Psoas muscle (tissue), 8 donors: ENCODE data around the gene SYTL2. TPM values are rescaled to one million over a fixed set of nuclear protein-coding genes. Genes with fewer than 3 reads are reported as not detected.

Experiments
- ATAC-seq, 4 donors: fragments of 200-7000 bp; cut with Tn5 transposase; one replicate each; pipeline ENCODE4 v1.9.1; 2020; ENCODE audit warnings: moderate library complexity in 3 of 4, mild to moderate bottlenecking in 2 of 4
- DNase-seq, 2 donors: peaks; one replicate each; pipeline ENCODE4 v3.0.0-alpha.2; 2020
- H3K27ac ChIP-seq: fragments of 200-600 bp; one replicate; pipeline ENCODE4 v1.8.0; 2022
- H3K27me3 ChIP-seq, 3 donors: fragments of 200-600 bp in 1 of 3; one replicate each; pipeline versions ENCODE4 v1.6.1 to v1.8.0; 2013 to 2022; ENCODE audit warnings: low read length in 2 of 3, mild to moderate bottlenecking in 2 of 3, moderate library complexity in 1 of 3; ENCODE audit not compliant: insufficient read depth in 3 of 3
- H3K36me3 ChIP-seq, 2 donors: fragments of 200-600 bp in 1 of 2; one replicate each; pipeline versions ENCODE4 v1.6.1 to v1.8.0; 2013 to 2022; ENCODE audit warnings: low read depth in 1 of 2, mild to moderate bottlenecking in 1 of 2, moderate library complexity in 1 of 2; ENCODE audit not compliant: insufficient read depth in 1 of 2
- H3K4me1 ChIP-seq: fragments of 200-600 bp; one replicate; pipeline ENCODE4 v1.8.0; 2022
- H3K4me3 ChIP-seq: fragments of 200-600 bp; one replicate; pipeline ENCODE4 v1.8.0; 2022; ENCODE audit warnings: mild to moderate bottlenecking
- H3K9me3 ChIP-seq: fragments of 200-600 bp; one replicate; pipeline ENCODE4 v1.8.0; 2022
- WGBS, 3 donors: extraction: QIAGEN DNeasy Blood & Tissue Kit; methylation state at CpG; one replicate each; pipeline versions ENCODE4 v1.1.6 to v1.1.7; 2013; 5-methylcytosine and 5-hydroxymethylcytosine counted together
- intact Hi-C, 2 donors: fragments of 100-400 bp; cut with DNase I; formaldehyde crosslinking; loops; one replicate each; pipeline versions ENCODE4 v1.11.0 to v1.14.2; 2022
- polyA plus RNA-seq, 3 donors: library from polyadenylated mRNA; stranded (reverse); fragments of 200-250 nt; gene quantifications; one replicate each; pipeline ENCODE4 v1.2.3, GENCODE V29; 2013
- total RNA-seq, 4 donors: library from RNA; stranded (reverse); fragmentation: NEBNext Ultra II Directional in 2 of 4; extraction: Animal tissue kit (Norgen Biotek cat#: 25700) in 2 of 4; gene quantifications; one replicate each; pipeline versions ENCODE4 v1.2.1 to v1.2.4, GENCODE V29; 2021 to 2023
- TF ChIP-seq, protein P1 (sequence below): fragments of 200-600 bp; IDR thresholded peaks from one replicate; pipeline ENCODE4 v1.8.0; 2022; ENCODE audit warnings: antibody characterized with exemption
- donor health status: healthy with polysubstance abuse.
- donor health status: DM: no; HTN: no; CAD: no; lungs with moderate emphysema.
- donor health status: Bipolar disorder and iron deficiency.
- donor health status: healthy.
- donor health status: DM: yes; HTN: yes; CAD: no.
- donor health status: DM: no; HTN: no; CAD: no.
- donor health status: DM: no; HTN: no; CAD: no.
- donor health status: DM: yes; HTN: yes; CAD: no.

Gene SYTL2
- total and polyA plus RNA-seq, 7 donors = 1.7 to 5.6 (median 4.7) TPM

DNA sequence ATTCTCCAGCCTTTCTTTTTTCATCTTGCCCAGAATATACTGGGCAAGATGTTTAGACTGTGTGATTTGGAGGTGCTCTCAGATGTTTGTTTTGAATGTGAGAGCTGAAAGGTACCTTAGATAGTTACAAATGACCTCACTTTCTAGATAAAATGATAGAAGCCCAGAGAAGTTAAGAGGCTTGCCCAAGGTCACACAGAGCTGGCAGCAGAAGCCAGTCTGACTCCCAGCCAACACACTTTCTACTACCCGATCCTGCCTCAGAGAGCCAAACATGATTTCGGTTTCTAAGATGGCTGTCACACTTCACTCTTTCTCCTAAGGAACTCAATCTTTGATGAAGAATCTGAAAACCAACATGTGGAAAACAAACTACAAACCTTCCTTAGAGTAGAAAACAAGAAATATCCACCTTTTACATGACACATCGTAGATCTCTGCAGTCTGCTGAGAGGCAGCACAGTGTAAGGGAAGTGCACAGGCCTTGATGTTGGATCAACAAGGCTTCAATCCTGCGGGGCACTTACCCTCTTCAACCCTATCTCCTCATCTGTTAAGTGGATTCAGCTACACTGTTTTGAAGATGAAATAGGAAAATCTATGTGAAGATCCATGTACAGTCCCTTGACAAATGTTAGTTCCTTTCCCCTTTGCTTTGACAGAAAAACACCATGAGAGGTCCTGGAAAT is 58.6 kb downstream of the SYTL2 start:
- Histone ChIP-seq H3K9me3 (no peaks in the 10 kb centered on the region), H3K27me3 (no peaks in the 10 kb centered on the region), H3K36me3 (no peaks in the 10 kb centered on the region), H3K4me1 (no peaks in the 10 kb centered on the region), H3K4me3 (no peak overlapping the region), H3K27ac (no peak overlapping the region)
- ATAC-seq (no peak), DNase-seq (no peak)
- TF ChIP-seq, protein P1, sequence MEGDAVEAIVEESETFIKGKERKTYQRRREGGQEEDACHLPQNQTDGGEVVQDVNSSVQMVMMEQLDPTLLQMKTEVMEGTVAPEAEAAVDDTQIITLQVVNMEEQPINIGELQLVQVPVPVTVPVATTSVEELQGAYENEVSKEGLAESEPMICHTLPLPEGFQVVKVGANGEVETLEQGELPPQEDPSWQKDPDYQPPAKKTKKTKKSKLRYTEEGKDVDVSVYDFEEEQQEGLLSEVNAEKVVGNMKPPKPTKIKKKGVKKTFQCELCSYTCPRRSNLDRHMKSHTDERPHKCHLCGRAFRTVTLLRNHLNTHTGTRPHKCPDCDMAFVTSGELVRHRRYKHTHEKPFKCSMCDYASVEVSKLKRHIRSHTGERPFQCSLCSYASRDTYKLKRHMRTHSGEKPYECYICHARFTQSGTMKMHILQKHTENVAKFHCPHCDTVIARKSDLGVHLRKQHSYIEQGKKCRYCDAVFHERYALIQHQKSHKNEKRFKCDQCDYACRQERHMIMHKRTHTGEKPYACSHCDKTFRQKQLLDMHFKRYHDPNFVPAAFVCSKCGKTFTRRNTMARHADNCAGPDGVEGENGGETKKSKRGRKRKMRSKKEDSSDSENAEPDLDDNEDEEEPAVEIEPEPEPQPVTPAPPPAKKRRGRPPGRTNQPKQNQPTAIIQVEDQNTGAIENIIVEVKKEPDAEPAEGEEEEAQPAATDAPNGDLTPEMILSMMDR = no peak
- 77 to 81% (median 78%) methylated on average over 4 of the region's 4 CpGs for WGBS, 3 donors
- intact Hi-C loops = no loop called here

DNA sequence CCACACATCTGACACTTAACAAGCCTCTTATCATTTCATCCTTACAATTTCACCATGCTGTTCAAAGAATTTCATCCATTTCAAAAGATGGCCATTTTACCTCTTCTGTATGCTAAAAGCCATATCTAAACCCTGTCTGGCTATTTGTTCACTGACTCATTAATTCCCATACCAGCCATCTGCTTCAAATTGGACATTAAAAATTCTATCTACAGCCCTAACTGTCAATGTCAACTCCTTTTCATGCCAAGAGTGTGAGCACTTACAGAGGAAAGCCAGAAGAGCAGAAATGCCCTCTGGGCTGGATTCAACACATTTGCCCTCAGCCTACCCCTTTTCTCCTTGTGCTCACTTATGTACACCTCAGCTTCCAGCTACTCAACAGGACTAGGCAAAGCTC is 59.2 kb downstream of the SYTL2 start:
- no peak overlapping the region for H3K4me3 ChIP-seq
- intact Hi-C loops = no loop called here
- no peaks in the 10 kb centered on the region for H3K36me3 ChIP-seq
- no peak overlapping the region for H3K27ac ChIP-seq
- no peaks in the 10 kb centered on the region for H3K9me3 ChIP-seq
- H3K27me3 ChIP-seq = no peaks in the 10 kb centered on the region
- TF ChIP-seq, protein P1 = no peak
- ATAC-seq (no peak), DNase-seq (no peak)
- H3K4me1 ChIP-seq = no peaks in the 10 kb centered on the region

DNA sequence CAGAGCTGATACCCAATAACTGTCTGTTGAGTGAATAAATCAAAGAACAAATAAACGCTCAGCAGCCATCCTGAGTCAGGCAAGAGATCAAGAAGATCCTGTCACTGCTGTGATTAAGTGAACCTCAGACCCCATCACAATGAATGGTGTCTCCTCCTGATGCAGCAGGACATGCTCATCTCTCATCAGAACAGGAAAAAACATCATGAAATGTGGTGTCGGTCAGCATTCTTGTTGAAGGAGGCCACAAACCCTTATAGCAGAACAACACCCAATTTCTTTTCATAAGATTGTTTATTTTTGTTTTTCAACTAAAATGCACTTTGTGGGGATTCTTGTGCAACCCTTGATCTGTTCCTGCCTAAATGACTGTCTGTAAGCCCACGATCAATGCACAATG is 60.3 kb downstream of the SYTL2 start:
- 79 to 82% (median 82%) methylated on average over 3 of the region's 3 CpGs for WGBS, 3 donors
- Histone ChIP-seq H3K9me3 (no peaks in the 10 kb centered on the region), H3K36me3 (no peaks in the 10 kb centered on the region), H3K4me1 (no peaks in the 10 kb centered on the region), H3K4me3 (no peak overlapping the region), H3K27ac (no peak overlapping the region), H3K27me3 (no peaks in the 10 kb centered on the region)
- ATAC-seq = no peak
- intact Hi-C loops = no loop called here
- TF ChIP-seq, protein P1 = no peak
- DNase-seq = no peak

DNA sequence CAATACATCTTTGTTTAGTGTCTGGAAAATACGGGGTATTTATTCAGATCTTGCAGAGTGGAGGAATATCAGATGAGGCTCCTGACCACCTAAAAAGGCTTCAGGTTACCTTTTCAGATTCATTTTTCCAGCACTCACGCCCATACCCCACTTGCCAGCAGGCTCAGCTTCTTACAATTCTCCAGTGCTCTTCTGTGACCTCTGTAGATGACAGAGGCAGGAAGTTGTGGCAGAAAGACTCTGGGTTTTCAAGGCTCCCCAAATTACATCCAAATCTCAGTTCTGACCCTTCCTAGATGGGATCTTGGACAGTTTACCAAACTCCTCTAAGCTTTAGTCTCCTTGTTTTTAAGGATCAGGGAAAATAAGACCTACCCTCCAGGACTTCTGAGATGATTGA is 61.1 kb downstream of the SYTL2 start:
- intact Hi-C loops = no loop called here
- Histone ChIP-seq H3K36me3 (no peaks in the 10 kb centered on the region), H3K4me1 (no peaks in the 10 kb centered on the region), H3K4me3 (no peak overlapping the region), H3K27me3 (no peaks in the 10 kb centered on the region), H3K9me3 (no peaks in the 10 kb centered on the region), H3K27ac (no peak overlapping the region)
- TF ChIP-seq, protein P1 = no peak
- ATAC-seq (no peak), DNase-seq (no peak)
- WGBS, 3 donors = 80 to 85% (median 83%) methylated on average over 2 of the region's 2 CpGs

DNA sequence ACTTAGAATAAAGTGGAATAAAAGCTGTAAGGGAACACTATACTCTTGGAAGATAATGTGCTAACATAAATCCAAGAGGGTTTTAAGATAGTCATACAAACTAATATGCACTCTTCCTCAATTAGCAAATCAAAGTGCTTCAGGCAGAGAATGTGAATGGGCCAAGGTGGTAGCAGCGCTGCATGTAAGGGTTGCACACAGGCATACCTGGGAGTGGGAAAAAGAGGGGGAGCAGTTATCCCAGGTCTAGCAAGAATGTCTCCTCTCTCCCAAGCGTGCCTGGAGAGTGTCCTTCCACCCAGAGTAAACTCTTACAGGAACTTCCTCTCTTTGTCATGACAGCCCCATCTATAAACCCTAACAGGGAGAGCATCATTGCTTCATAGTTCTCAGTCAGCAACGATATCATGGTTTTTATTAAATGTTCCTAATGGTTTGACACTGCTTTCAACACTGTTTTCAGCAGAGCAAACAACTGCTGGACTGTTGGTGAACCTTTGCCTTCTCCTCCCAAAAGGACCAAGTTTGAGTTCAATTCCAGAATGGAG is 61.6 kb downstream of the SYTL2 start:
- Histone ChIP-seq H3K4me1 (no peaks in the 10 kb centered on the region), H3K4me3 (no peak overlapping the region), H3K27ac (no peak overlapping the region), H3K9me3 (no peaks in the 10 kb centered on the region), H3K27me3 (no peaks in the 10 kb centered on the region), H3K36me3 (no peaks in the 10 kb centered on the region)
- DNase-seq = no peak
- TF ChIP-seq, protein P1 = no peak
- WGBS, 3 donors = 89 to 92% (median 91%) methylated on average over 3 of the region's 3 CpGs
- peak in 1 of 4 donors; percentile 16 for ATAC-seq
- intact Hi-C loops = no loop called here
